Erythroblast (primary cell): Measurements from ENCODE around the gene MAP7D1.
"Not testable (repeated sequence)": the region's sequence is repeated elsewhere in the genome, so short reads cannot be mapped to it uniquely, and the experiment has no call there.

Experiments
- GATA1 ChIP-seq: IDR thresholded peaks from 2 replicates; pipeline ENCODE4 v1.6.1; 2011; ENCODE audit warnings: low read depth, mild to moderate bottlenecking, control low read depth, low read length, moderate library complexity
- POLR2A ChIP-seq: IDR thresholded peaks from 2 replicates; pipeline ENCODE4 v1.6.1; 2011; ENCODE audit warnings: mild to moderate bottlenecking, low read length

- TF ChIP-seq POLR2A, GATA1: not testable (repeated sequence)
Observed at GRCh38 chr1:36158827-36159252, 2.9 kb downstream of the MAP7D1 start.
